Sigmoid colon (tissue), 7 donors: ENCODE measurements around the gene ZRANB1. TPM values are rescaled to one million over a fixed set of nuclear protein-coding genes. Genes with fewer than 3 reads are reported as not detected.

Source experiments
- DNase-seq: peaks from one replicate; pipeline ENCODE4 v3.0.0-alpha.2; 2019
- H3K27ac ChIP-seq, 4 donors: fragments of 200-600 bp; sonication (generic); one replicate each; pipeline ENCODE4 v1.5.1; 2016 to 2019; ENCODE audit warnings: mild to moderate bottlenecking in 1 of 4
- H3K27me3 ChIP-seq, 3 donors: fragments of 200-600 bp; sonication (generic); one replicate each; pipeline ENCODE4 v1.5.1; 2019; ENCODE audit warnings: mild to moderate bottlenecking in 1 of 3
- H3K36me3 ChIP-seq, 4 donors: fragments of 200-600 bp; sonication (generic); one replicate each; pipeline ENCODE4 v1.5.1; 2016 to 2019
- H3K4me1 ChIP-seq, 4 donors: fragments of 200-600 bp; sonication (generic); one replicate each; pipeline ENCODE4 v1.5.1; 2017 to 2019
- H3K4me3 ChIP-seq, 4 donors: fragments of 200-600 bp; sonication (generic); one replicate each; pipeline ENCODE4 v1.5.1; 2017 to 2019; ENCODE audit warnings: mild to moderate bottlenecking in 2 of 4, moderate library complexity in 1 of 4
- H3K9me3 ChIP-seq, 4 donors: fragments of 200-600 bp in 3 of 4; sonication (generic) in 3 of 4; one replicate each; pipeline versions ENCODE4 v1.5.1 to v1.6.1; 2013 to 2019
- CTCF ChIP-seq, 4 experiments: fragments of 450-650 bp in 3 of 4; fragments of 200-600 bp in 1 of 4; IDR thresholded peaks; one replicate each; pipeline ENCODE4 v1.5.1; 2016 to 2019; ENCODE audit warnings: antibody characterized with exemption in 4 of 4, mild to moderate bottlenecking in 3 of 4, moderate library complexity in 2 of 4
- EP300 ChIP-seq, 4 donors: sonication (generic); formaldehyde crosslinking; IDR thresholded peaks; one replicate each; pipeline ENCODE4 v1.6.1; 2017; ENCODE audit warnings: antibody characterized with exemption in 4 of 4
- POLR2A ChIP-seq, 2 donors: fragments of 450-650 bp; IDR thresholded peaks; one replicate each; pipeline ENCODE4 v1.6.1; 2016; ENCODE audit warnings: antibody characterized with exemption in 2 of 2, mild to moderate bottlenecking in 2 of 2, moderate library complexity in 2 of 2
- POLR2AphosphoS5 ChIP-seq, 4 donors: sonication (generic); formaldehyde crosslinking; IDR thresholded peaks; one replicate each; pipeline ENCODE4 v1.6.1; 2017; ENCODE audit warnings: antibody characterized with exemption in 4 of 4
- WGBS, 2 donors: extraction: QIAGEN DNeasy Blood & Tissue Kit; methylation state at CpG; one replicate each; pipeline ENCODE4 v1.1.7; 2013; 5-methylcytosine and 5-hydroxymethylcytosine counted together
- intact Hi-C: fragments of 100-400 bp; cut with DNase I; formaldehyde crosslinking; loops from one replicate; pipeline ENCODE4 v1.15.1; 2023
- polyA plus RNA-seq, 3 donors: library from polyadenylated mRNA; stranded (reverse); fragments of 200-250 nt; gene quantifications; one replicate each; pipeline ENCODE4 v1.2.3, GENCODE V29; 2013
- total RNA-seq, 4 donors: library from RNA; depleted of rRNA; stranded (reverse); fragments of >200 nt; gene quantifications; one replicate each; pipeline ENCODE4 v1.1.0, GENCODE V29; 2016
- donor health status: healthy with polysubstance abuse.
- donor health status: Bipolar disorder and iron deficiency.
- donor health status: healthy.

ZRANB1 gene
- total and polyA plus RNA-seq, 7 donors: 6.7 to 49.0 (median 38.0) TPM

- Histone ChIP-seq H3K9me3 (no peaks in the 10 kb centered on the region), H3K27me3 (no peaks in the 10 kb centered on the region), H3K27ac (no peak overlapping the region), H3K4me1 (peaks cover 0 to 10% (median 3%) of the 10 kb centered on the region in 4 donors), H3K4me3 (no peak overlapping the region), H3K36me3 (peaks cover 0 to 40% (median 0%) of the 10 kb centered on the region in 4 donors)
- DNase-seq: no peak
- 81 to 97% methylated on average over 3 of the region's 3 CpGs for WGBS, 2 donors
- no peak for TF ChIP-seq POLR2AphosphoS5 (IDR thresholded peaks at IDR 0.05)
- TF ChIP-seq POLR2A (IDR thresholded peaks at IDR 0.05): no peak
- no peak for TF ChIP-seq CTCF (IDR thresholded peaks at IDR 0.05)
- intact Hi-C loops: no loop called here
These were observed 35.2 kb downstream of the ZRANB1 start for GRCh38 chr10:124977161-124977560.

- DNase-seq: no peak
- Histone ChIP-seq H3K4me3 (no peak overlapping the region), H3K4me1 (peaks cover 0 to 10% (median 3%) of the 10 kb centered on the region in 4 donors), H3K27me3 (no peaks in the 10 kb centered on the region), H3K36me3 (peaks cover 0 to 47% (median 0%) of the 10 kb centered on the region in 4 donors), H3K9me3 (no peaks in the 10 kb centered on the region), H3K27ac (no peak overlapping the region)
- 79 to 84% methylated on average over 4 of the region's 4 CpGs for WGBS, 2 donors
- no peak for TF ChIP-seq POLR2A (IDR thresholded peaks at IDR 0.05)
- no peak for TF ChIP-seq POLR2AphosphoS5 (IDR thresholded peaks at IDR 0.05)
- no peak for TF ChIP-seq CTCF (IDR thresholded peaks at IDR 0.05)
- no peak for TF ChIP-seq EP300 (IDR thresholded peaks at IDR 0.05)
- intact Hi-C loops: no loop called here
These were observed 35.9 kb downstream of the ZRANB1 start for GRCh38 chr10:124977648-124978375.

- Histone ChIP-seq H3K27me3 (no peaks in the 10 kb centered on the region), H3K4me3 (no peak overlapping the region), H3K9me3 (no peaks in the 10 kb centered on the region), H3K27ac (no peak overlapping the region), H3K4me1 (peaks cover 0 to 12% (median 5%) of the 10 kb centered on the region in 4 donors), H3K36me3 (peaks cover 0 to 49% (median 2%) of the 10 kb centered on the region in 4 donors)
- no peak for TF ChIP-seq POLR2AphosphoS5 (IDR thresholded peaks at IDR 0.05)
- TF ChIP-seq EP300 (IDR thresholded peaks at IDR 0.05): no peak
- no peak for TF ChIP-seq CTCF (IDR thresholded peaks at IDR 0.05)
- no peak for TF ChIP-seq POLR2A (IDR thresholded peaks at IDR 0.05)
- 90 to 92% methylated on average over 5 of the region's 5 CpGs for WGBS, 2 donors
- intact Hi-C loops: no loop called here
- no peak for DNase-seq
These were observed 36.4 kb downstream of the ZRANB1 start for GRCh38 chr10:124978376-124978725.

- Histone ChIP-seq H3K36me3 (peaks cover 0 to 71% (median 14%) of the 10 kb centered on the region in 4 donors), H3K27ac (no peak overlapping the region), H3K27me3 (no peaks in the 10 kb centered on the region), H3K4me1 (peaks cover 0 to 10% (median 5%) of the 10 kb centered on the region in 4 donors), H3K4me3 (no peak overlapping the region), H3K9me3 (no peaks in the 10 kb centered on the region)
- TF ChIP-seq CTCF (IDR thresholded peaks at IDR 0.05): no peak
- no peak for TF ChIP-seq POLR2A (IDR thresholded peaks at IDR 0.05)
- no peak for TF ChIP-seq EP300 (IDR thresholded peaks at IDR 0.05)
- no peak for TF ChIP-seq POLR2AphosphoS5 (IDR thresholded peaks at IDR 0.05)
- 25 to 48% methylated on average over 6 of the region's 6 CpGs for WGBS, 2 donors
- intact Hi-C loops: loop anchor here (10.0 kb wide), 1 partner anchor 69 kb away; no protein-coding TSS in a partner anchor
- no peak for DNase-seq
These were observed 41.4 kb downstream of the ZRANB1 start for GRCh38 chr10:124983321-124983720.
